SU-DHL-6 (cell line): ENCODE data around the gene SIRPA.

Experiments
- CTCF ChIP-seq: fragments of 200-600 bp; sonication (generic); IDR thresholded peaks from one replicate; pipeline ENCODE4 v1.5.1; 2017; ENCODE audit warnings: antibody characterized with exemption, mild to moderate bottlenecking, low read length, moderate library complexity; ENCODE audit not compliant: insufficient read depth, poor library complexity, severe bottlenecking
- EZH2phosphoT487 ChIP-seq: fragments of 200-600 bp; sonication (generic), shearing (Covaris generic); conservative IDR thresholded peaks from 2 replicates; pipeline ENCODE4 v1.6.1; 2018; ENCODE audit warnings: mild to moderate bottlenecking, antibody characterized with exemption, low read length, moderate library complexity, mixed read lengths

GRCh38 chr20:1882026-1882425 lies 13.2 kb upstream of the SIRPA start:
- no peak for TF ChIP-seq CTCF
- TF ChIP-seq EZH2phosphoT487 = no peak
